HG03159 (cell line): ENCODE measurements around the gene SV2C.

Source experiments
- ATAC-seq: cut with Tn5 transposase; IDR thresholded peaks from one replicate; pipeline ENCODE4 v1.9.1; 2021; ENCODE audit warnings: mild to moderate bottlenecking, moderate library complexity; ENCODE audit not compliant: unreplicated experiment

The SV2C gene

GRCh38 chr5:76196886-76197489 is 113.8 kb downstream of the SV2C start:
- ATAC-seq: no peak

GRCh38 chr5:76197726-76198125 is 114.5 kb downstream of the SV2C start:
- ATAC-seq: no peak

- ATAC-seq: no peak
Observed at GRCh38 chr5:76199336-76200318, 116.4 kb downstream of the SV2C start.

GRCh38 chr5:76202182-76202581 is 119.0 kb downstream of the SV2C start:
- ATAC-seq: peak; percentile 62

GRCh38 chr5:76204191-76204590 is 121.0 kb downstream of the SV2C start:
- ATAC-seq: no peak

- no peak for ATAC-seq
Observed at GRCh38 chr5:76204713-76205112, 121.5 kb downstream of the SV2C start.

GRCh38 chr5:76207120-76207519 is 123.9 kb downstream of the SV2C start:
- ATAC-seq: no peak

- no peak for ATAC-seq
Observed at GRCh38 chr5:76209297-76209696, 126.1 kb downstream of the SV2C start.

GRCh38 chr5:76210946-76211345 is 127.8 kb downstream of the SV2C start:
- no peak for ATAC-seq

- ATAC-seq: no peak
Observed at GRCh38 chr5:76213858-76214257, 130.7 kb downstream of the SV2C start.

GRCh38 chr5:76216748-76217147 is 133.6 kb downstream of the SV2C start:
- ATAC-seq: no peak

GRCh38 chr5:76219636-76220035 is 136.5 kb downstream of the SV2C start:
- no peak for ATAC-seq

GRCh38 chr5:76221311-76221710 is 138.1 kb downstream of the SV2C start:
- no peak for ATAC-seq

GRCh38 chr5:76222318-76222717 is 139.1 kb downstream of the SV2C start:
- ATAC-seq: no peak

GRCh38 chr5:76223696-76224095 is 140.5 kb downstream of the SV2C start:
- ATAC-seq: no peak

GRCh38 chr5:76224898-76225297 is 141.7 kb downstream of the SV2C start:
- no peak for ATAC-seq

GRCh38 chr5:76225336-76225735 is 142.2 kb downstream of the SV2C start:
- ATAC-seq: no peak

GRCh38 chr5:76229900-76230299 is 146.7 kb downstream of the SV2C start:
- no peak for ATAC-seq

- ATAC-seq: no peak
Observed at GRCh38 chr5:76230711-76231285, 147.6 kb downstream of the SV2C start.

- ATAC-seq: no peak
Observed at GRCh38 chr5:76234665-76235064, 151.5 kb downstream of the SV2C start.

GRCh38 chr5:76236684-76237083 is 153.5 kb downstream of the SV2C start:
- no peak for ATAC-seq

GRCh38 chr5:76240336-76240735 is 157.2 kb downstream of the SV2C start:
- no peak for ATAC-seq
